Adrenal gland (tissue), 5 donors: ENCODE measurements around the gene MOB3C.
A peak's percentile ranks its signal among the peaks of the same experiment; 100 is the strongest.

Experiments
- POLR2A ChIP-seq, 2 donors: fragments of 450-650 bp; IDR thresholded peaks; one replicate each; pipeline ENCODE4 v1.6.1; 2017; ENCODE audit warnings: antibody characterized with exemption in 2 of 2, mild to moderate bottlenecking in 2 of 2, moderate library complexity in 1 of 2
- TF ChIP-seq, protein P1 (sequence below), 6 experiments: fragments of 450-650 bp in 4 of 6; fragments of 200-600 bp in 2 of 6; sonication (generic) in 1 of 6; IDR thresholded peaks; 1 replicate in 5 of 6; 2 replicates in 1 of 6; pipeline versions ENCODE4 v1.5.1 to v1.8.0; 2016 to 2021; ENCODE audit warnings: antibody characterized with exemption in 6 of 6, mild to moderate bottlenecking in 2 of 6, moderate library complexity in 1 of 6
- donor health status: DM: no; HTN: no; CAD: no.

DNA sequence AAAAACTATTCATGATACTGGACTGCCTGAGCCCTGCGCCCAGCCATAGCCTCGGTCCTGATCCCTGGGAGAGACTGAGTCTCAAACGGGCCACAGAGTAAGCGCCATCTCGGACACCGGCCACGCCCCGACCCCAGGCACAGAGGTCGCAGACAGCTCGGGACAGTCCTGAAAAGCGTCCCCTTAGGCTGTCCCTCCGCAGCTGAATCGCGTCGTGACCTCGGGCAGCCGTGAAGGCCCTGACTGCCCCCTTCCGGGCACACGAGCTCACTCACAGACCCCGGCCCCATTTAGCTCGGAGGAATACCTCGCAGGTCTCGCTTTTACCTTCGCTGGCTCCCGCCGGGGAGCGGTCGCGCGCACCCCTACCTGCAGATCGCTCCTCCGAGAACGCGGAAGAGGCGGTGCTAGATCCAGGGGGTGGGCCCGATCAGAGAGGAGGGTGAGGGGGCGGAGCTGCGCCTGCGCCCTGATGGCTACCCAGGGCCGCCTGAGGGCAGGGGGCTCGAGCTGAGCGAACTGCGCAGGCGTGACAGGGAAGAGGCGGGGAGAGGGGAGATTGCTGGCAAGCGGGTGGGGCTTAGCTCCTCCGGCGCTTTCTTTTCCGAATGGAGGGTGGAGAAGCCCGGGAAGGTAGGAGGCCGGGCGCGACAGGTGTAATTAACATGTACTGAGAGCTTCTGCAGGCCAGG is 12.6 kb downstream of the MOB3C start, which contains the start of gene MKNK1:
- TF ChIP-seq, protein P1, sequence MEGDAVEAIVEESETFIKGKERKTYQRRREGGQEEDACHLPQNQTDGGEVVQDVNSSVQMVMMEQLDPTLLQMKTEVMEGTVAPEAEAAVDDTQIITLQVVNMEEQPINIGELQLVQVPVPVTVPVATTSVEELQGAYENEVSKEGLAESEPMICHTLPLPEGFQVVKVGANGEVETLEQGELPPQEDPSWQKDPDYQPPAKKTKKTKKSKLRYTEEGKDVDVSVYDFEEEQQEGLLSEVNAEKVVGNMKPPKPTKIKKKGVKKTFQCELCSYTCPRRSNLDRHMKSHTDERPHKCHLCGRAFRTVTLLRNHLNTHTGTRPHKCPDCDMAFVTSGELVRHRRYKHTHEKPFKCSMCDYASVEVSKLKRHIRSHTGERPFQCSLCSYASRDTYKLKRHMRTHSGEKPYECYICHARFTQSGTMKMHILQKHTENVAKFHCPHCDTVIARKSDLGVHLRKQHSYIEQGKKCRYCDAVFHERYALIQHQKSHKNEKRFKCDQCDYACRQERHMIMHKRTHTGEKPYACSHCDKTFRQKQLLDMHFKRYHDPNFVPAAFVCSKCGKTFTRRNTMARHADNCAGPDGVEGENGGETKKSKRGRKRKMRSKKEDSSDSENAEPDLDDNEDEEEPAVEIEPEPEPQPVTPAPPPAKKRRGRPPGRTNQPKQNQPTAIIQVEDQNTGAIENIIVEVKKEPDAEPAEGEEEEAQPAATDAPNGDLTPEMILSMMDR (IDR thresholded peaks at IDR 0.05), result peak in 1 of 6 experiments; percentile 30
- TF ChIP-seq POLR2A (IDR thresholded peaks at IDR 0.05), result peak; percentile 66 to 75
